ENCODE results near the gene RBBP4. TPM values are rescaled to one million over a fixed set of nuclear protein-coding genes. Genes with fewer than 3 reads are reported as not detected.
"Not testable (repeated sequence)": the region's sequence is repeated elsewhere in the genome, so short reads cannot be mapped to it uniquely, and the experiment has no call there.

Gene RBBP4
- total RNA-seq, 4 donors from 2014 or later = 80.5 to 121 (median 90.5) TPM

DNA sequence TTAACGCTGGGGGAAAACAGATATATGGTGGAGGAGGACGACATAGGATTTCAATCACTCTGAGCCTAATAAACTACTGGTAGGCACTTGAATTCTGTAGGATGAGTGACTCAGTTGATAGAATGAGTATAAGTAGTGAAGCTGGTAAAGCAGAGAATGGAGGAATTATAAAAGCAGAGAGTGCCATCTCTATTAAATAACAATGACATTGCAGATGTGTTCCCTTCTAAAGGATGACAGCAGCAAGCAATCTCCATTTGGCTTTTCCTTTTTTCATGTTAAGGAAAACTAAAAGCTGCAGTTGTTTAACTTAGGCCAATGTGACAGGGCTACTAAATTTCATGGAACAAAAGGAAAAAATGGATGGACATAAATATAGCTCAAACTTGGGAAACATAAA is 18.2 kb upstream of the RBBP4 start:
- no peak overlapping the region for H3K27ac ChIP-seq

DNA sequence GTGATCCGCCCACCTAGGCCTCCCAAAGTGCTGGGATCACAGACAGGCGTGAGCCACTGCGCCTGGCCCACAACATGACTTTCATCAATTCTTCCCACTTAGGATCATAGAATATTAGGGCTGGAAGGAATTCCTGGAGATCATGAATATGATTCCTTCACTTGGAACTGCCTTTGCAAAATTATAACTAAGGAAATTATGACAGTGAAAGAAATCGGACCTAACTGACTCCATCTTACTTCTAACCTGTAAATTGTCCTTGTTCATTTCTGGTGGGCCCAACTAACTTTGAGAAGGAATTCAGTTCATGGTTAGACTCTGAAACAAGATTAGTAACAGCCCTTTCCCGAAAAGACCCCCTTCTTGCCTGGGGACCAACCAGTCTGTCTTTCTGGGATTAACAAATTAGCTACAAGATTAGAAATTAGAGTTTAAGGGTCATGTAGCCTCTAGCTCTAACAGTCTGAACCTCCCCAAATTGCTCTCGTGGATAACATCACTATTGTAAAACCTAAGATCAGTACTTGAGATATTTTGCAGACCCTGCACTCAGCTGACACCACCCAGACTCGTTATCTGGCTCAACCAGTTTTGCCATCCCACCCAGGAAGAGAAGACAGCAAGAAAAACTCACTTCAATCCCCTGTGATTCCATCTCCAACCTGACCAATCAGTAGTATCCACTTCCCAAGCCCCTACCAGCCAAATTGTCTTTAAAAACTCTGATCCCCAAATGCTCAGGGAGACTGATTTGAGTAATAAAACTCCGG is 15.3 kb upstream of the RBBP4 start:
- WGBS = 90% methylated on average over 8 of the region's 8 CpGs
- no peaks in the 10 kb centered on the region for H3K27me3 ChIP-seq
- DNase-seq (ENCODE audit: low spot score in 2 of 2) = no peak
- H3K36me3 ChIP-seq = peaks cover 25% of the 10 kb centered on the region
- H3K4me3 ChIP-seq = no peak overlapping the region
- no peaks in the 10 kb centered on the region for H3K9me3 ChIP-seq
- no peak overlapping the region for H3K27ac ChIP-seq
- no peaks in the 10 kb centered on the region for H3K4me1 ChIP-seq
- TF ChIP-seq, protein P1, sequence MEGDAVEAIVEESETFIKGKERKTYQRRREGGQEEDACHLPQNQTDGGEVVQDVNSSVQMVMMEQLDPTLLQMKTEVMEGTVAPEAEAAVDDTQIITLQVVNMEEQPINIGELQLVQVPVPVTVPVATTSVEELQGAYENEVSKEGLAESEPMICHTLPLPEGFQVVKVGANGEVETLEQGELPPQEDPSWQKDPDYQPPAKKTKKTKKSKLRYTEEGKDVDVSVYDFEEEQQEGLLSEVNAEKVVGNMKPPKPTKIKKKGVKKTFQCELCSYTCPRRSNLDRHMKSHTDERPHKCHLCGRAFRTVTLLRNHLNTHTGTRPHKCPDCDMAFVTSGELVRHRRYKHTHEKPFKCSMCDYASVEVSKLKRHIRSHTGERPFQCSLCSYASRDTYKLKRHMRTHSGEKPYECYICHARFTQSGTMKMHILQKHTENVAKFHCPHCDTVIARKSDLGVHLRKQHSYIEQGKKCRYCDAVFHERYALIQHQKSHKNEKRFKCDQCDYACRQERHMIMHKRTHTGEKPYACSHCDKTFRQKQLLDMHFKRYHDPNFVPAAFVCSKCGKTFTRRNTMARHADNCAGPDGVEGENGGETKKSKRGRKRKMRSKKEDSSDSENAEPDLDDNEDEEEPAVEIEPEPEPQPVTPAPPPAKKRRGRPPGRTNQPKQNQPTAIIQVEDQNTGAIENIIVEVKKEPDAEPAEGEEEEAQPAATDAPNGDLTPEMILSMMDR (IDR thresholded peaks at IDR 0.05) = no peak
- no peak for TF ChIP-seq POLR2AphosphoS5 (IDR thresholded peaks at IDR 0.05)
- no peak for TF ChIP-seq EP300 (IDR thresholded peaks at IDR 0.05)
- no peak for TF ChIP-seq POLR2A (IDR thresholded peaks at IDR 0.05)

More for the DNA sequence above, 18.2 kb upstream of the RBBP4 start:
- Histone ChIP-seq H3K4me1 (no peaks in the 10 kb centered on the region), H3K27me3 (no peaks in the 10 kb centered on the region), H3K9me3 (no peaks in the 10 kb centered on the region), H3K4me3 (no peak overlapping the region), H3K36me3 (peaks cover 41% of the 10 kb centered on the region)
- no peak for DNase-seq (ENCODE audit: low spot score in 2 of 2)
- TF ChIP-seq POLR2AphosphoS5 (IDR thresholded peaks at IDR 0.05) = no peak
- TF ChIP-seq EP300 (IDR thresholded peaks at IDR 0.05) = no peak
- TF ChIP-seq, protein P1 (IDR thresholded peaks at IDR 0.05) = no peak
- no peak for TF ChIP-seq POLR2A (IDR thresholded peaks at IDR 0.05)
- WGBS = 77% methylated on average over 2 of the region's 2 CpGs

DNA sequence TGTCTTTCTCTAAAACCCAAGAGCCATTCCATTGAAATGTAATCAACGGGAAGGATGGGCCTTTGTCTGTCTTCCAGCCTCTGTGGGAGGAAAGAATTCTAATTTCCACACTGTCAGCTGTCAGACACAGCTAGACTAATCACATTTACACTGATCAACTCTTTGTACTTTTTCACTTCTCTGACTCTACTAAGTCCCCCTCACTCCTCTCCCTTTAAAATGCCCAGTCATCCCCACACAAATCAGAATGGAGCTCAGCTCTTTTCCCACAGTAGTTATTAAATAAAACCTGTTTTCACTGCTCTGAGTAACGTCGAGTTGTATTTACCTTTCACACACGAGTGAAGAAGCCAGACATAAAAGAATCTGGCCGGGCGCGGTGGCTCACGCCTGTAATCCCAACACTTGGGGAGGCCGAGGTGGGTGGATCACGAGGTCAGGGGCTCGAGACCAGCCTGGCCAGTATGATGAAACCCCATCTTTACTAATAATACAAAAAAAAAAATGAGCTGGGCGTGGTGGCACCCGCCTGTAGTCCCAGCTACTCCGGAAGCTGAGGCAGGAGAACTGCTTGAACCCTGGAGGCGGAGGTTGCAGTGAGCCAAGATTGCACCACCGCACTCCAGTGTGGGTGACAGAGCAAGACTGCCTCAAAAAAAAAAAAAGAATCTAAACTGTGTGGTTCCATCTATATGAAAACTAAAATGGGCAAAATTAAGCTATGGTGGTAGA is 13.9 kb upstream of the RBBP4 start:
- TF ChIP-seq, protein P1 (IDR thresholded peaks at IDR 0.05) = no peak
- TF ChIP-seq POLR2A (IDR thresholded peaks at IDR 0.05) (no peak), POLR2AphosphoS5 (IDR thresholded peaks at IDR 0.05) (no peak), EP300 (IDR thresholded peaks at IDR 0.05) (no peak)
- Histone ChIP-seq H3K4me3 (no peak overlapping the region), H3K9me3 (no peaks in the 10 kb centered on the region), H3K27me3 (no peaks in the 10 kb centered on the region), H3K27ac (no peak overlapping the region), H3K36me3 (peaks cover 22% of the 10 kb centered on the region), H3K4me1 (no peaks in the 10 kb centered on the region)
- no peak for DNase-seq (ENCODE audit: low spot score in 2 of 2)
- WGBS = 86% methylated on average over 16 of the region's 16 CpGs

DNA sequence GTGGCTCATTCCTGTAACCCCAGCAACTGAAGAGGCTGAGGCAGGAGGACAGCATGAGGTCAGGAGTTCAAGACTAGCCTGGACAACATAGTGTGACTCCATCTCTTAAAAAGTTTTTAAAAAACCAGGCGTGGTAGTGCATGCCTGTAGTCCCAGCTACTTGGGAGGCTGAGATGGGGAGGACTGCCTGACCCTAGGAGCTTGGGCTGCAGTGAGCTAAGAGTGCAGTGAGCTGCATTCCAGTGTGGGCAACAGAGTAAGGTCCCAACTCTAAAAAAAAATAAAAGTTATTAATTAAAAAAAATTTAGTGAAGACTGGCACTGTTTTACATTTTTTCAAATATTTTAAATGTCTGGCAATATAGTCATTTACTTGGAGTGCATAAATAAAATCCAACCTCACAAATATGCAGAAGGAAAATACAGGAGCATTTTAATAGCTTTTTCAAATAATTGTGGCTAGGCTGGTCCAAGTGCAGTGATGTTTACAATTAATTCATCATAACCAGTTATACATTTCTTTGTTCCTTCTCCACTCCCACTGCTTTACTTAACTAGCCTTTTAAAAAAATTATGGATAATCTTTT is 11.4 kb upstream of the RBBP4 start:
- Histone ChIP-seq H3K27ac (no peak overlapping the region), H3K4me1 (no peaks in the 10 kb centered on the region), H3K36me3 (no peaks in the 10 kb centered on the region), H3K9me3 (no peaks in the 10 kb centered on the region), H3K27me3 (no peaks in the 10 kb centered on the region), H3K4me3 (no peak overlapping the region)
- 85% methylated on average over 1 of the region's 1 CpG for WGBS
- TF ChIP-seq EP300 (IDR thresholded peaks at IDR 0.05) (no peak), POLR2AphosphoS5 (IDR thresholded peaks at IDR 0.05) (no peak), POLR2A (IDR thresholded peaks at IDR 0.05) (no peak)
- TF ChIP-seq, protein P1 (IDR thresholded peaks at IDR 0.05) = no peak
- no peak for DNase-seq (ENCODE audit: low spot score in 2 of 2)

DNA sequence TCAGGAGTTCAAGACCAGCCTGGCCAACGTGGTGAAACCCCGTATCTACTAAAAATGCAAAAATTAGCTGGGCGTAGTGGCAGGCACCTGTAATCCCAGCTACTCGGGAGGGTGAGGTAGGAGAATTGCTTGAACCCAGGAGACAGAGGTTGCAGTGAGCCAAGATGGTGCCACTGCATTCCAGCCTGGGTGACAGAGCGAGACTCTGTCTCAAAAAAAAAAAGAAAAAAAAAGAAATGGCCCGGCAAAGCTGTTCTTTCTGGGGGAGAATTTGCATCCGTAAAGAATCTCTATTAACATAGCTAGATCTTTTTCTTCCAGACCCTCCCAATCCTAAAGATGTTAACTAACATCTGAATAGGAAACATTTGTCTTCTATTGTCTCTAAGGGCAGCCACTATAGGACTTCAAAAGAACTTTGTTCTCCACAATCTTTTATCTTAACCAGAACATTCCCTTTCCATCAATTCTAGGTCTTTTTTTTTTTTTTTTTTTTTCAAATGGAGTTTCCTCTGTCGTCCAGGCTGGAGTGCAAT is 8.6 kb upstream of the RBBP4 start:
- H3K4me3 ChIP-seq; H3K4me1 ChIP-seq; H3K27me3 ChIP-seq; H3K9me3 ChIP-seq; H3K36me3 ChIP-seq; DNase-seq (ENCODE audit: low spot score in 2 of 2); H3K27ac ChIP-seq: not testable (repeated sequence)
- 76% methylated on average over 8 of the region's 8 CpGs for WGBS

Data from suprapubic skin (tissue), 4 donors.